ENCODE data around the gene CORO1C.

DNA sequence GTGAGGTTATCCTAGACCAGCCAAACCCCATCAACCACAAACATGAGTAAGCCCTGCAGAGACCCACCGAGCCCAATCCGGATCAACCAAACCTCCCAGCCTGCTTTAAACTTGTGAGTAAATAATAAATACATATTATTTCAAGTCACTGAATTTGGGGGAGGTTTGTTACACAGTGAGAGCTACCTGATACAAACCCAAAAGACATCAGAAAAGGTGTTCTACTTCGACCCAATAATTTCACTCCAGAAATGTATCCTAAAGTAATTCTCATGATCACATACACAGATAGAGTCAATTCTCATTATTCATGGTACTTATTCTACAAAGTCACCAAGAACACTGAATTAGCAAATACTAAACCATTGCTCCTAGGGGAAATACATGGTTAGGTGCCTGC lies 16.2 kb upstream of the CORO1C start:
- TF ChIP-seq, protein P1, sequence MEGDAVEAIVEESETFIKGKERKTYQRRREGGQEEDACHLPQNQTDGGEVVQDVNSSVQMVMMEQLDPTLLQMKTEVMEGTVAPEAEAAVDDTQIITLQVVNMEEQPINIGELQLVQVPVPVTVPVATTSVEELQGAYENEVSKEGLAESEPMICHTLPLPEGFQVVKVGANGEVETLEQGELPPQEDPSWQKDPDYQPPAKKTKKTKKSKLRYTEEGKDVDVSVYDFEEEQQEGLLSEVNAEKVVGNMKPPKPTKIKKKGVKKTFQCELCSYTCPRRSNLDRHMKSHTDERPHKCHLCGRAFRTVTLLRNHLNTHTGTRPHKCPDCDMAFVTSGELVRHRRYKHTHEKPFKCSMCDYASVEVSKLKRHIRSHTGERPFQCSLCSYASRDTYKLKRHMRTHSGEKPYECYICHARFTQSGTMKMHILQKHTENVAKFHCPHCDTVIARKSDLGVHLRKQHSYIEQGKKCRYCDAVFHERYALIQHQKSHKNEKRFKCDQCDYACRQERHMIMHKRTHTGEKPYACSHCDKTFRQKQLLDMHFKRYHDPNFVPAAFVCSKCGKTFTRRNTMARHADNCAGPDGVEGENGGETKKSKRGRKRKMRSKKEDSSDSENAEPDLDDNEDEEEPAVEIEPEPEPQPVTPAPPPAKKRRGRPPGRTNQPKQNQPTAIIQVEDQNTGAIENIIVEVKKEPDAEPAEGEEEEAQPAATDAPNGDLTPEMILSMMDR (IDR thresholded peaks at IDR 0.05), result no peak
- TF ChIP-seq POLR2AphosphoS5 (IDR thresholded peaks at IDR 0.05; ENCODE audit: insufficient read depth in 1 of 2, low read depth in 1 of 2), result no peak
- no peak for TF ChIP-seq POLR2A (IDR thresholded peaks at IDR 0.05)
